ENCODE measurements around the gene GLRX5. TPM values are rescaled to one million over a fixed set of nuclear protein-coding genes. Genes with fewer than 3 reads are reported as not detected.

The GLRX5 gene
- total RNA-seq, 2 donors from 2014 or later: 14.8 to 17.7 TPM

GRCh38 chr14:95549656-95550585, 15.1 kb downstream of the GLRX5 start:
- DNase-seq (no peak), ATAC-seq (no peak)
- Mint-ChIP-seq H3K27ac (no peak overlapping the region), H3K27me3 (no peaks in the 10 kb centered on the region), H3K4me3 (no peak overlapping the region), H3K4me1 (peaks cover 2% of the 10 kb centered on the region), H3K36me3 (ENCODE audit: low read depth) (no peaks in the 10 kb centered on the region)
- no peaks in the 10 kb centered on the region for H3K9me3 ChIP-seq (ENCODE audit: control insufficient read depth, low read length, poor library complexity, severe bottlenecking)

- Mint-ChIP-seq H3K4me3 (no peak overlapping the region), H3K4me1 (no peaks in the 10 kb centered on the region), H3K36me3 (ENCODE audit: low read depth) (no peaks in the 10 kb centered on the region), H3K27ac (no peak overlapping the region), H3K27me3 (no peaks in the 10 kb centered on the region)
- DNase-seq (no peak), ATAC-seq (no peak)
- H3K9me3 ChIP-seq (ENCODE audit: control insufficient read depth, low read length, poor library complexity, severe bottlenecking): no peaks in the 10 kb centered on the region
Observed at GRCh38 chr14:95551435-95551834, 16.6 kb downstream of the GLRX5 start.

GRCh38 chr14:95553141-95553540, 18.3 kb downstream of the GLRX5 start:
- Mint-ChIP-seq H3K36me3 (ENCODE audit: low read depth) (no peaks in the 10 kb centered on the region), H3K27ac (no peak overlapping the region), H3K4me3 (no peak overlapping the region), H3K27me3 (no peaks in the 10 kb centered on the region), H3K4me1 (no peaks in the 10 kb centered on the region)
- ATAC-seq (no peak), DNase-seq (no peak)
- H3K9me3 ChIP-seq (ENCODE audit: control insufficient read depth, low read length, poor library complexity, severe bottlenecking): no peaks in the 10 kb centered on the region

- ATAC-seq (no peak), DNase-seq (no peak)
- no peaks in the 10 kb centered on the region for H3K4me1 Mint-ChIP-seq
- H3K27me3 Mint-ChIP-seq: no peaks in the 10 kb centered on the region
- no peaks in the 10 kb centered on the region for H3K9me3 ChIP-seq (ENCODE audit: control insufficient read depth, low read length, poor library complexity, severe bottlenecking)
- H3K27ac Mint-ChIP-seq: no peak overlapping the region
- H3K4me3 Mint-ChIP-seq: no peak overlapping the region
- no peaks in the 10 kb centered on the region for H3K36me3 Mint-ChIP-seq (ENCODE audit: low read depth)
Observed at GRCh38 chr14:95555053-95555452, 20.2 kb downstream of the GLRX5 start.

GRCh38 chr14:95557291-95557690, 22.4 kb downstream of the GLRX5 start:
- Mint-ChIP-seq H3K4me1 (peaks cover 6% of the 10 kb centered on the region), H3K27me3 (peaks cover 12% of the 10 kb centered on the region), H3K4me3 (no peak overlapping the region), H3K36me3 (ENCODE audit: low read depth) (no peaks in the 10 kb centered on the region), H3K27ac (no peak overlapping the region)
- H3K9me3 ChIP-seq (ENCODE audit: control insufficient read depth, low read length, poor library complexity, severe bottlenecking): no peaks in the 10 kb centered on the region
- ATAC-seq (no peak), DNase-seq (no peak)

GRCh38 chr14:95557832-95558231, 23.0 kb downstream of the GLRX5 start:
- Mint-ChIP-seq H3K4me1 (peaks cover 6% of the 10 kb centered on the region), H3K36me3 (ENCODE audit: low read depth) (no peaks in the 10 kb centered on the region), H3K27me3 (peaks cover 17% of the 10 kb centered on the region), H3K4me3 (no peak overlapping the region), H3K27ac (no peak overlapping the region)
- ATAC-seq (no peak), DNase-seq (no peak)
- no peaks in the 10 kb centered on the region for H3K9me3 ChIP-seq (ENCODE audit: control insufficient read depth, low read length, poor library complexity, severe bottlenecking)

- H3K27ac Mint-ChIP-seq: no peak overlapping the region
- no peak for ATAC-seq
- no peak overlapping the region for H3K4me3 Mint-ChIP-seq
Observed at GRCh38 chr14:95559203-95559602, 24.4 kb downstream of the GLRX5 start.

GRCh38 chr14:95561001-95561412, 26.2 kb downstream of the GLRX5 start:
- Mint-ChIP-seq H3K4me1 (peaks cover 6% of the 10 kb centered on the region), H3K36me3 (ENCODE audit: low read depth) (no peaks in the 10 kb centered on the region), H3K27ac (no peak overlapping the region), H3K27me3 (peaks cover 17% of the 10 kb centered on the region), H3K4me3 (no peak overlapping the region)
- peak; percentile 99 for ATAC-seq
- peak; percentile 60 to 77 (median 63) for DNase-seq
- no peaks in the 10 kb centered on the region for H3K9me3 ChIP-seq (ENCODE audit: control insufficient read depth, low read length, poor library complexity, severe bottlenecking)

More at GRCh38 chr14:95559203-95559602, 24.4 kb downstream of the GLRX5 start:
- no peaks in the 10 kb centered on the region for H3K9me3 ChIP-seq (ENCODE audit: control insufficient read depth, low read length, poor library complexity, severe bottlenecking)
- DNase-seq: no peak
- peaks cover 6% of the 10 kb centered on the region for H3K4me1 Mint-ChIP-seq
- H3K27me3 Mint-ChIP-seq: peaks cover 17% of the 10 kb centered on the region
- no peaks in the 10 kb centered on the region for H3K36me3 Mint-ChIP-seq (ENCODE audit: low read depth)

- ATAC-seq (no peak), DNase-seq (no peak)
- H3K9me3 ChIP-seq (ENCODE audit: control insufficient read depth, low read length, poor library complexity, severe bottlenecking): no peaks in the 10 kb centered on the region
- peaks cover 6% of the 10 kb centered on the region for H3K4me1 Mint-ChIP-seq
- no peak overlapping the region for H3K4me3 Mint-ChIP-seq
- H3K27me3 Mint-ChIP-seq: peaks cover 20% of the 10 kb centered on the region
- H3K36me3 Mint-ChIP-seq (ENCODE audit: low read depth): no peaks in the 10 kb centered on the region
- no peak overlapping the region for H3K27ac Mint-ChIP-seq
Observed at GRCh38 chr14:95562892-95563685, 28.2 kb downstream of the GLRX5 start.

GRCh38 chr14:95564060-95564459, 29.2 kb downstream of the GLRX5 start:
- Mint-ChIP-seq H3K4me3 (no peak overlapping the region), H3K27ac (no peak overlapping the region), H3K27me3 (peaks cover 27% of the 10 kb centered on the region), H3K4me1 (peaks cover 6% of the 10 kb centered on the region), H3K36me3 (ENCODE audit: low read depth) (no peaks in the 10 kb centered on the region)
- no peak for ATAC-seq
- no peaks in the 10 kb centered on the region for H3K9me3 ChIP-seq (ENCODE audit: control insufficient read depth, low read length, poor library complexity, severe bottlenecking)
- no peak for DNase-seq

GRCh38 chr14:95569440-95569839, 34.6 kb downstream of the GLRX5 start:
- peaks cover 53% of the 10 kb centered on the region for H3K27me3 Mint-ChIP-seq
- H3K27ac Mint-ChIP-seq: no peak overlapping the region
- no peaks in the 10 kb centered on the region for H3K36me3 Mint-ChIP-seq (ENCODE audit: low read depth)
- H3K4me3 Mint-ChIP-seq: no peak overlapping the region
- H3K9me3 ChIP-seq (ENCODE audit: control insufficient read depth, low read length, poor library complexity, severe bottlenecking): no peaks in the 10 kb centered on the region
- ATAC-seq (no peak), DNase-seq (no peak)
- peaks cover 2% of the 10 kb centered on the region for H3K4me1 Mint-ChIP-seq

GRCh38 chr14:95573313-95573712, 38.5 kb downstream of the GLRX5 start:
- Mint-ChIP-seq H3K27ac (no peak overlapping the region), H3K27me3 (peaks cover 76% of the 10 kb centered on the region), H3K36me3 (ENCODE audit: low read depth) (no peaks in the 10 kb centered on the region), H3K4me1 (peaks cover 5% of the 10 kb centered on the region), H3K4me3 (no peak overlapping the region)
- H3K9me3 ChIP-seq (ENCODE audit: control insufficient read depth, low read length, poor library complexity, severe bottlenecking): no peaks in the 10 kb centered on the region
- DNase-seq (no peak), ATAC-seq (no peak)

- no peaks in the 10 kb centered on the region for H3K9me3 ChIP-seq (ENCODE audit: control insufficient read depth, low read length, poor library complexity, severe bottlenecking)
- H3K27ac Mint-ChIP-seq: no peak overlapping the region
- ATAC-seq (no peak), DNase-seq (no peak)
- H3K36me3 Mint-ChIP-seq (ENCODE audit: low read depth): no peaks in the 10 kb centered on the region
- H3K4me1 Mint-ChIP-seq: peaks cover 3% of the 10 kb centered on the region
- H3K27me3 Mint-ChIP-seq: peaks cover 65% of the 10 kb centered on the region
- H3K4me3 Mint-ChIP-seq: no peak overlapping the region
Observed at GRCh38 chr14:95575840-95576473, 41.1 kb downstream of the GLRX5 start.

Data from T-helper 17 cell (primary cell).